Vagina (tissue), 2 donors: ENCODE data around the gene LRCH4. TPM values are rescaled to one million over a fixed set of nuclear protein-coding genes. Genes with fewer than 3 reads are reported as not detected.
A peak's percentile ranks its signal among the peaks of the same experiment; 100 is the strongest.

Source experiments
- DNase-seq, 2 donors: peaks; one replicate each; pipeline ENCODE4 v3.0.0-alpha.2; 2017; ENCODE audit errors: extremely low spot score in 2 of 2
- H3K27ac ChIP-seq: fragments of 200-600 bp; sonication (generic); one replicate; pipeline ENCODE4 v1.5.1; 2019
- H3K27me3 ChIP-seq: fragments of 200-600 bp; sonication (generic); one replicate; pipeline ENCODE4 v1.5.1; 2019
- H3K36me3 ChIP-seq, 2 donors: fragments of 200-600 bp; sonication (generic); one replicate each; pipeline ENCODE4 v1.5.1; 2017 to 2019
- H3K4me1 ChIP-seq: fragments of 200-600 bp; sonication (generic); one replicate; pipeline ENCODE4 v1.5.1; 2019
- H3K4me3 ChIP-seq, 2 donors: fragments of 200-600 bp; sonication (generic); 1 replicate in 1 of 2; 2 replicates in 1 of 2; pipeline ENCODE4 v1.5.1; 2016 to 2019
- H3K9me3 ChIP-seq: fragments of 200-600 bp; sonication (generic); one replicate; pipeline ENCODE4 v1.5.1; 2019
- POLR2A ChIP-seq, 2 donors: fragments of 450-650 bp; IDR thresholded peaks; one replicate each; pipeline ENCODE4 v1.6.1; 2017; ENCODE audit warnings: antibody characterized with exemption in 2 of 2, mild to moderate bottlenecking in 2 of 2, moderate library complexity in 2 of 2
- POLR2AphosphoS5 ChIP-seq, 2 donors: sonication (generic); formaldehyde crosslinking; IDR thresholded peaks; one replicate each; pipeline ENCODE4 v1.9.0; 2017; ENCODE audit warnings: antibody characterized with exemption in 2 of 2, mild to moderate bottlenecking in 2 of 2, low read depth in 1 of 2; ENCODE audit not compliant: insufficient read depth in 1 of 2
- intact Hi-C: fragments of 100-400 bp; cut with DNase I; formaldehyde crosslinking; loops from one replicate; pipeline ENCODE4 v1.15.1; 2023
- total RNA-seq: library from RNA; depleted of rRNA; stranded (reverse); fragments of >200 nt; gene quantifications from one replicate; pipeline ENCODE4 v1.2.3, GENCODE V29; 2016
- TF ChIP-seq, protein P1 (sequence below), 3 experiments: fragments of 450-650 bp in 2 of 3; fragments of 200-600 bp in 1 of 3; sonication (generic) in 1 of 3; IDR thresholded peaks; one replicate each; pipeline ENCODE4 v1.5.1; 2017 to 2019; ENCODE audit warnings: antibody characterized with exemption in 3 of 3, mild to moderate bottlenecking in 2 of 3, moderate library complexity in 2 of 3

The LRCH4 gene
- total RNA-seq, 1 donor from 2014 or later, result 72.2 TPM

DNA sequence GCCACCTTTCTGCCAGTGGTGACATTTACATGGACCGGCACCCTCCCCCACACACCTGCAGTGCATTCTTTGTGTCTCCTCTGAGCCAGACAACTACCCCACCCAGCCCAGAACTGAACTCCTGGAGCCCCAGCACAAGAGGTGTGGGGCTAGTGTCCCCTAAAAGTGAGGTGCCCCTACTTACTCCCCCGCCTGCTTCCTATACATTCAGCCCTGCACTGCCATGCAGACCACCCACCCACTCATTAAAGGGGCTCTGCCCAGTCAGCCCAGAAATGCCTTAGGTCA lies 14.2 kb downstream of the LRCH4 start:
- no peak overlapping the region for H3K4me3 ChIP-seq
- peaks cover 26% of the 10 kb centered on the region for H3K4me1 ChIP-seq
- no peaks in the 10 kb centered on the region for H3K9me3 ChIP-seq
- no peak overlapping the region for H3K27ac ChIP-seq
- no peaks in the 10 kb centered on the region for H3K27me3 ChIP-seq
- peaks cover 0 to 22% of the 10 kb centered on the region in 2 donors for H3K36me3 ChIP-seq
- no peak for DNase-seq
- TF ChIP-seq, protein P1, sequence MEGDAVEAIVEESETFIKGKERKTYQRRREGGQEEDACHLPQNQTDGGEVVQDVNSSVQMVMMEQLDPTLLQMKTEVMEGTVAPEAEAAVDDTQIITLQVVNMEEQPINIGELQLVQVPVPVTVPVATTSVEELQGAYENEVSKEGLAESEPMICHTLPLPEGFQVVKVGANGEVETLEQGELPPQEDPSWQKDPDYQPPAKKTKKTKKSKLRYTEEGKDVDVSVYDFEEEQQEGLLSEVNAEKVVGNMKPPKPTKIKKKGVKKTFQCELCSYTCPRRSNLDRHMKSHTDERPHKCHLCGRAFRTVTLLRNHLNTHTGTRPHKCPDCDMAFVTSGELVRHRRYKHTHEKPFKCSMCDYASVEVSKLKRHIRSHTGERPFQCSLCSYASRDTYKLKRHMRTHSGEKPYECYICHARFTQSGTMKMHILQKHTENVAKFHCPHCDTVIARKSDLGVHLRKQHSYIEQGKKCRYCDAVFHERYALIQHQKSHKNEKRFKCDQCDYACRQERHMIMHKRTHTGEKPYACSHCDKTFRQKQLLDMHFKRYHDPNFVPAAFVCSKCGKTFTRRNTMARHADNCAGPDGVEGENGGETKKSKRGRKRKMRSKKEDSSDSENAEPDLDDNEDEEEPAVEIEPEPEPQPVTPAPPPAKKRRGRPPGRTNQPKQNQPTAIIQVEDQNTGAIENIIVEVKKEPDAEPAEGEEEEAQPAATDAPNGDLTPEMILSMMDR (IDR thresholded peaks at IDR 0.05), result no peak
- TF ChIP-seq POLR2A (IDR thresholded peaks at IDR 0.05), result no peak
- no peak for TF ChIP-seq POLR2AphosphoS5 (IDR thresholded peaks at IDR 0.05; ENCODE audit: insufficient read depth in 1 of 2, low read depth in 1 of 2)
- intact Hi-C loops, result no loop called here

DNA sequence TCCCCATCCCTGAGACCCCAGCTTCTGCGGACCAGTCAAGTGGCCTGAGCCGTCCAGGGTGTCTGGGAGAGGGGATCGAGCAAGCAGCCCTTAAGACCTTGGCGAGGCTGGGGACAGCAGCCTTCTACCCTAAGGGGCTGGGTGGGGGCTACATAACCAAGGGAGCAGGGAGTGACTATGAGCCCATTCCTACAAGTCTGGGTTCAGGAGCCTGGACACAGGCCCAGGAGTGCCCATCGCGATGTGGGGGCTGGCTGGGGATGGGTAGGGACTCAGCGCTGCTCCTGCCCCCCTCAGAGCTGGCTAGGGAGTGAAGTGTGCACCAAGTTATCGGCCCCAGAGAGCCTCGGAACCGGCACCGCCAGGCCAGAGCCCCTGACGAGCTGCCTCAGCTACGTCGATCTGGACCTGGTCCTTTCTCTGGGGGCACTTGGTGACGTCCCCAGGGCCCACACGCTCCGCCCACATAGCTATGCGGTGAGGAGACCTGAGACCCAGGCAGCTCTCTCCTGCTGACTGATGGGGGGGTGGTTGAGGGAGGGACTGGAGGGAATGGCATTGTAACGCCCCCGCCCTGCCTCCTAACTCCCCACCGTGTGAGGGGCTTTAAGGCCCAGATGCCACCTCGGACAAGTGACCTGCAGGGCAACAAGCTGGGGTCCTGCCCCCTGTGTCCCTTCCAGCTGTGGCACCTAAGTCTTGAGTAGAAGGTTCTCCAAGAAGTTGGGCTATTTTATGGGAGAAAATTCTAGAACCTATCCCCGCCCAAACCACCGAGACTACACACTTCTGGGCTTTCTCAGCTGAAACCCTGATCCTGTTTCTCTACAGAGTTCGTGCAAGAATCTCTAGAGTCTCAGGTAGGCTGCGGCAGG lies 14.7 kb downstream of the LRCH4 start:
- no peak for DNase-seq
- Histone ChIP-seq H3K4me3 (no peak overlapping the region), H3K9me3 (no peaks in the 10 kb centered on the region), H3K4me1 (peaks cover 26% of the 10 kb centered on the region), H3K36me3 (peaks cover 0 to 16% of the 10 kb centered on the region in 2 donors), H3K27me3 (no peaks in the 10 kb centered on the region), H3K27ac (no peak overlapping the region)
- TF ChIP-seq POLR2AphosphoS5 (IDR thresholded peaks at IDR 0.05; ENCODE audit: insufficient read depth in 1 of 2, low read depth in 1 of 2) (no peak), POLR2A (IDR thresholded peaks at IDR 0.05) (no peak)
- TF ChIP-seq, protein P1 (IDR thresholded peaks at IDR 0.05), result no peak
- intact Hi-C loops, result no loop called here

DNA sequence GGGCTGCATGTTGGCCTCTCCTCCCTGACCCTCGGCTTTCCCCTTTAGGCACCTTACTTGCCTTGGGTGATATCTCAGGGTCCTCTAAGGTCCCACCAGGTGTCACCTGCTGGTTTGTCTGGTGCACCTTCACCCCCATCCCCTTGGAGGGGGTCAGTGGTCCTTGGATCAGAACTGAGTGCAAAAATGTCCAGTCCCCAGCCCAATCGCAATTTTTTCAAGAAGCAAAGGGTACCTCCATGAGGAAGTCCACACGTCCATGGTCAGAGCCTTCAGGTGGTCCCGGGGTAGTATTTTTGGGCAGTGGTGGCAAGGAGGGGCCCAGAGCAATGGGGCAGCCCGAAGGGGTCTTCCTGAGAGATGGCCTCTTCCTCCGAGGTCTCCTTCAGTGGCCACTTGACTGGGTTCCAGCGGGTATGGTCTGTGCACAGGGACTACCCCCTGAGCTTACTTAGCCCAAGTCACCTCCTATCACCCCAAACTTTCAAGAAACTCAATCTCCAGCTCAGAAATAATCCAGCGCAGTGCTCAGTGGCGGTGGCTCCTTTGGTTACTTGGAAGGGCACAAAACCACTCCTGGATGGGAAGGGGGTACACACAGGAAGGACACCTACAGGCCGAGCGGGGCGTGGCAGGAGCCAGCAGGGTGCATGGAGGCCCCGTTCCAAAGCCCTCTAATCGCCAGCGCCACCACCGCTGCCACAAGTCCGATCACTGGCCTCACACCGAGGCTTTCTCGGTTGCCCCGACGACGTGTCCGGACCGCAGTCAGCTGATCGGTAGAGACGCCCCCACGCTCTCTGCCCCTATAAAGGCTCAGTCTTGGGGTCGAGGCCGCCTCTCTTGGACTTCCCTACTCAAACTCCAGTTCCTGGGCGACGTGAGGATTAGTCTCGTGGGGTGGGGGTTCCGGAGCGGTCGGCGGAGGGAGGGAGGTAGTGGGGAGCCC lies 16.8 kb downstream of the LRCH4 start:
- intact Hi-C loops, result loop anchor here (5.0 kb wide), 1 partner anchor 123 kb away; the partner anchor contains the start of gene GIGYF1
- Histone ChIP-seq H3K36me3 (no peaks in the 10 kb centered on the region), H3K9me3 (no peaks in the 10 kb centered on the region), H3K4me1 (peaks cover 26% of the 10 kb centered on the region), H3K4me3 (peak overlapping the region; percentile 21 to 54), H3K27me3 (no peaks in the 10 kb centered on the region), H3K27ac (peak overlapping the region; percentile 17)
- DNase-seq, result no peak
- TF ChIP-seq, protein P1 (IDR thresholded peaks at IDR 0.05), result peak in 2 of 3 experiments; percentile 11 to 18
- TF ChIP-seq POLR2AphosphoS5 (IDR thresholded peaks at IDR 0.05; ENCODE audit: insufficient read depth in 1 of 2, low read depth in 1 of 2) (peak in 1 of 2 donors; percentile 42), POLR2A (IDR thresholded peaks at IDR 0.05) (no peak)

DNA sequence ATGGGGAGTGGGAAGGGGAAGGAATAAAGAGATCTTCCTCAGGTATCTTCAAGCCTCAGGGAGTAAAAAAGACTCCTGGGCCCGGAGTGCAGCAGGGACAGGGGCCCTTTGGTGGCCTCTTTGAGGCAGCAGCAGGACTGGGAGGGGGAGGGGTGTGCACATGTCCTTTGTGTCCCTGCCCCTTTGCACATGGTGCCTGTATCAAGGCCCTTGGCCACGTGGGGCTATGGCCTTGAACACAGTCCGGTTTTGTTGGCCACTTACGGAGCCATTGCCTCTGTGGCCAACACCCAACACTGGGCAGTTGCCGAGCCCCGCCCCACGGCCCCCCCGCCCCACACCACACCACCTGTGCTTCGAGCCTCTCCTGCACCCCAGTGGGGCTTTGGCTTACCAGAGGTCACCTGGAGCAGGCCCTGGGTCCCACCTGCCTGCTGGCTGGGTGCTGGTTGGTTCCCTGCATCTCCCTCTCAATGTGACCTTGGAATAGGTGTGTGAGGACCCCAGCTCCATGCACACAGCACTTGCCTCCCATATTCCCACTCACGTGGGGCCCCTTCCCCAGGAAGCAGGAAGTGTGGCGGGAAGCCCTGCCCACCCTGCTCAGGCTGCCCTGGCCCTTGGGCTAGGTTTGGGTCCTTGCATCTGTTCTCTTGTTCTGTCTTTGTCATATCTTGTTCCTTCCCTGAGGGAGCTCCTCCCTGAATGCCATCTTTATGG lies 17.6 kb downstream of the LRCH4 start:
- Histone ChIP-seq H3K4me1 (peaks cover 31% of the 10 kb centered on the region), H3K36me3 (no peaks in the 10 kb centered on the region), H3K27ac (no peak overlapping the region), H3K27me3 (no peaks in the 10 kb centered on the region), H3K4me3 (no peak overlapping the region), H3K9me3 (no peaks in the 10 kb centered on the region)
- intact Hi-C loops, result loop anchor here (5.0 kb wide), 1 partner anchor 124 kb away; the partner anchor contains the start of gene GIGYF1
- TF ChIP-seq, protein P1 (IDR thresholded peaks at IDR 0.05), result no peak
- TF ChIP-seq POLR2A (IDR thresholded peaks at IDR 0.05) (no peak), POLR2AphosphoS5 (IDR thresholded peaks at IDR 0.05; ENCODE audit: insufficient read depth in 1 of 2, low read depth in 1 of 2) (no peak)
- no peak for DNase-seq
